Measurements from ENCODE around the gene FER. TPM values are rescaled to one million over a fixed set of nuclear protein-coding genes. Genes with fewer than 3 reads are reported as not detected.

The FER gene
- total RNA-seq, 1 experiment from 2014 or later, result 18.0 TPM

- H3K9me3 ChIP-seq (ENCODE audit: control insufficient read depth, low read depth, low read length), result no peaks in the 10 kb centered on the region
- H3K23me2 ChIP-seq (ENCODE audit: insufficient read length, low read depth, low read length, poor library complexity, severe bottlenecking), result no peaks in the 10 kb centered on the region
- no peak overlapping the region for H4K91ac ChIP-seq (ENCODE audit: insufficient read length, low read depth, low read length)
- no peak for TF ChIP-seq CTCF (conservative IDR thresholded peaks at IDR 0.05)
- no peak overlapping the region for H3K14ac ChIP-seq (ENCODE audit: insufficient read depth, low read length)
- no peak overlapping the region for H3K18ac ChIP-seq (ENCODE audit: insufficient read length, low read depth, low read length)
- DNase-seq, result no peak
- no peak overlapping the region for H3K4ac ChIP-seq (ENCODE audit: low read depth, low read length)
- H3K4me3 Mint-ChIP-seq, result no peak overlapping the region
- no peak overlapping the region for H3K27ac Mint-ChIP-seq
- H3K27me3 ChIP-seq (ENCODE audit: insufficient read depth, low read length), result no peaks in the 10 kb centered on the region
- H3K4me1 ChIP-seq (ENCODE audit: insufficient read depth, low read length), result no peaks in the 10 kb centered on the region
- H3K4me2 ChIP-seq (ENCODE audit: insufficient read depth, insufficient read length, low read length), result no peak overlapping the region
- no peak overlapping the region for H3K56ac ChIP-seq (ENCODE audit: insufficient read length, low read depth, low read length)
- no peak overlapping the region for H2BK120ac ChIP-seq (ENCODE audit: low read depth, low read length, poor library complexity, severe bottlenecking)
- no peaks in the 10 kb centered on the region for H3K79me1 ChIP-seq (ENCODE audit: insufficient read depth, low read depth, low read length, poor library complexity, severe bottlenecking)
- no peak overlapping the region for H3K9ac ChIP-seq (ENCODE audit: extremely low read depth, insufficient read length, low read length)
- H2BK20ac ChIP-seq (ENCODE audit: low read depth, low read length, poor library complexity, severe bottlenecking), result no peak overlapping the region
- no peaks in the 10 kb centered on the region for H3K27me3 Mint-ChIP-seq (ENCODE audit: low read depth)
- no peak overlapping the region for H4K8ac ChIP-seq (replicated peaks; ENCODE audit: insufficient read length, low read depth, low read length)
- H4K5ac ChIP-seq (ENCODE audit: insufficient read length, low read depth, low read length), result no peak overlapping the region
- no peak overlapping the region for H2AK5ac ChIP-seq (ENCODE audit: insufficient read length, low read length)
- no peaks in the 10 kb centered on the region for H3K4me1 Mint-ChIP-seq
- H3K9me3 Mint-ChIP-seq, result no peaks in the 10 kb centered on the region
- H2AFZ ChIP-seq (ENCODE audit: low read length), result no peak overlapping the region
- no peak overlapping the region for H2BK5ac ChIP-seq (ENCODE audit: insufficient read length, low read length)
- no peak overlapping the region for H3K23ac ChIP-seq (ENCODE audit: insufficient read length, low read depth, low read length)
- no peak overlapping the region for H3K27ac ChIP-seq (ENCODE audit: insufficient read length, low read depth, low read length)
- H3K36me3 Mint-ChIP-seq (ENCODE audit: insufficient read depth in 1 of 3, low read depth in 3 of 3), result no peaks in the 10 kb centered on the region
- no peaks in the 10 kb centered on the region for H3K79me2 ChIP-seq (ENCODE audit: insufficient read depth, low read length)
- no peaks in the 10 kb centered on the region for H4K20me1 ChIP-seq (ENCODE audit: control insufficient read depth, insufficient read depth, insufficient read length)
- H3T11ph ChIP-seq (ENCODE audit: low read length), result no peak overlapping the region
- no CpG with 5 or more reads among the region's 3 CpGs for WGBS (ENCODE audit: extremely low coverage, insufficient read length, low lambda C conversion rate)
- no peak overlapping the region for H2BK15ac ChIP-seq (ENCODE audit: low read depth, low read length)
- no peak overlapping the region for H2BK12ac ChIP-seq (ENCODE audit: insufficient read length, low read depth, low read length)
These were observed 333.2 kb downstream of the FER start for GRCh38 chr5:109080896-109081295.
